C1 segment of cervical spinal cord (tissue), 14 donors: ENCODE results near the gene MAPK7.

Experiments used
- DNase-seq, 14 donors: peaks; one replicate each; lab custom pipeline; 2025; lab: John Stamatoyannopoulos, UW

Gene MAPK7

GRCh38 chr17:19398301-19399181 is 20.2 kb downstream of the MAPK7 start:
- DNase-seq = no peak

GRCh38 chr17:19399750-19400450 is 21.6 kb downstream of the MAPK7 start:
- no peak for DNase-seq

- DNase-seq = no peak
Observed at GRCh38 chr17:19401321-19402010, 23.2 kb downstream of the MAPK7 start.

- no peak for DNase-seq
Observed at GRCh38 chr17:19402171-19402570, 23.9 kb downstream of the MAPK7 start.

GRCh38 chr17:19403021-19403420 is 24.7 kb downstream of the MAPK7 start:
- DNase-seq = no peak

GRCh38 chr17:19404264-19404663 is 26.0 kb downstream of the MAPK7 start:
- no peak for DNase-seq

GRCh38 chr17:19405114-19405513 is 26.8 kb downstream of the MAPK7 start:
- DNase-seq = no peak

- DNase-seq = no peak
Observed at GRCh38 chr17:19407601-19408345, 29.5 kb downstream of the MAPK7 start.

- no peak for DNase-seq
Observed at GRCh38 chr17:19408346-19408710, 30.0 kb downstream of the MAPK7 start.

- DNase-seq = no peak
Observed at GRCh38 chr17:19409066-19409465, 30.8 kb downstream of the MAPK7 start.

GRCh38 chr17:19409509-19409908 is 31.2 kb downstream of the MAPK7 start:
- no peak for DNase-seq

- no peak for DNase-seq
Observed at GRCh38 chr17:19410091-19410490, 31.8 kb downstream of the MAPK7 start.

- DNase-seq = peak in 6 of 14 donors; percentile 9 to 94 (median 32)
Observed at GRCh38 chr17:19410875-19411620, 32.8 kb downstream of the MAPK7 start, which contains the start of gene RNF112. Gene RNF112 (plus strand): TSS chr17:19411232. CDS start chr17:19411409, 177 bp downstream.

- DNase-seq = peak in 1 of 14 donors; percentile 83
Observed at GRCh38 chr17:19411631-19412030, 33.3 kb downstream of the MAPK7 start.

GRCh38 chr17:19412510-19412909 is 34.2 kb downstream of the MAPK7 start:
- peak in 1 of 14 donors; percentile 49 for DNase-seq

- DNase-seq = peak in 1 of 14 donors; percentile 53
Observed at GRCh38 chr17:19412984-19413383, 34.7 kb downstream of the MAPK7 start.

GRCh38 chr17:19413761-19414160 is 35.5 kb downstream of the MAPK7 start:
- DNase-seq = no peak

- peak in 1 of 14 donors; percentile 40 for DNase-seq
Observed at GRCh38 chr17:19414396-19415280, 36.3 kb downstream of the MAPK7 start.

GRCh38 chr17:19415311-19415710 is 37.0 kb downstream of the MAPK7 start:
- DNase-seq = peak in 1 of 14 donors; percentile 78
